ENCODE data around the gene METTL22. TPM values are rescaled to one million over a fixed set of nuclear protein-coding genes. Genes with fewer than 3 reads are reported as not detected.

Gene METTL22
- total RNA-seq = 10 to 100 TPM; 39.6 to 42.8 TPM
- 10 to 100 TPM; 41.7 to 49.7 TPM for polyA plus RNA-seq
- long read RNA-seq, donor 1, full-length matches to known transcripts = 32 of 69 reads
- long read RNA-seq, donor 1, partial matches to known transcripts = 5 of 69 reads
- long read RNA-seq, donor 1, other reads (novel, unspliced or antisense) = 32 of 69 reads
- long read RNA-seq, donor 2, full-length matches to known transcripts = 1 of 8 reads
- long read RNA-seq, donor 2, partial matches to known transcripts = 1 of 8 reads
- long read RNA-seq, donor 2, other reads (novel, unspliced or antisense) = 6 of 8 reads

GRCh38 chr16:8621572-8622314 lies at the start of gene METTL22:
TSS of gene METTL22 (plus strand) at chr16:8621698. CDS start at chr16:8625666, 3,968 bp downstream.
- peak; percentile 98 for ATAC-seq (ENCODE audit: low FRiP score)
- intact Hi-C loops (cut with DNase I) = loop anchor here (2.0 to 5.0 kb wide), 3 partner anchors 51 to 54 kb away; partner anchors contain the start of gene ABAT (in 2 of the 2)

GRCh38 chr16:8572063-8572918 lies 49.2 kb upstream of the METTL22 start:
- Histone ChIP-seq H3K4me3 (ENCODE audit: low read length in 2 of 2) (no peak overlapping the region), H3K4me1 (ENCODE audit: control insufficient read depth in 1 of 2, insufficient read depth in 2 of 2, low read length in 2 of 2) (no peaks in the 10 kb centered on the region), H3K27ac (ENCODE audit: low read depth in 1 of 2, low read length in 2 of 2) (no peak overlapping the region), H3K36me3 (ENCODE audit: control insufficient read depth in 1 of 2, insufficient read depth in 2 of 2, low read length in 1 of 2) (no peaks in the 10 kb centered on the region), H3K9me3 (ENCODE audit: control insufficient read depth, low read length) (no peaks in the 10 kb centered on the region), H3K27me3 (ENCODE audit: control insufficient read depth in 1 of 2, insufficient read depth in 2 of 2, low read length in 1 of 2) (no peaks in the 10 kb centered on the region)
- intact Hi-C loops (cut with DNase I) = no loop called here
- no peak for ATAC-seq (ENCODE audit: low FRiP score)
- DNase-seq = no peak
- WGBS, 2 donors = 82 to 85% methylated on average over 11 of the region's 11 CpGs

More at GRCh38 chr16:8621572-8622314, at the start of gene METTL22:
- no peaks in the 10 kb centered on the region for H3K9me3 ChIP-seq (ENCODE audit: control insufficient read depth, low read length)
- peak within 1 kb of the TSS; percentile 45 to 77 for H3K4me3 ChIP-seq (ENCODE audit: low read length in 2 of 2)
- H3K27me3 ChIP-seq (ENCODE audit: control insufficient read depth in 1 of 2, insufficient read depth in 2 of 2, low read length in 1 of 2) = no peaks in the 10 kb centered on the region
- H3K27ac ChIP-seq (ENCODE audit: low read depth in 1 of 2, low read length in 2 of 2) = peak within 1 kb of the TSS in 1 of 2 donors; percentile 41
- 0% methylated on average over 51 of the region's 51 CpGs for WGBS, 2 donors
- no peaks in the 10 kb centered on the region for H3K4me1 ChIP-seq (ENCODE audit: control insufficient read depth in 1 of 2, insufficient read depth in 2 of 2, low read length in 2 of 2)
- peaks cover 3 to 4% of the 10 kb centered on the region in 2 donors for H3K36me3 ChIP-seq (ENCODE audit: control insufficient read depth in 1 of 2, insufficient read depth in 2 of 2, low read length in 1 of 2)
- peak; percentile 94 to 98 for DNase-seq

GRCh38 chr16:8572919-8573724 lies 48.4 kb upstream of the METTL22 start:
- whole genome bisulfite sequencing, 2 donors = 32 to 35% methylated on average over 7 of the region's 7 CpGs
- no peak overlapping the region for H3K4me3 ChIP-seq (ENCODE audit: low read length in 2 of 2)
- H3K27ac ChIP-seq (ENCODE audit: low read depth in 1 of 2, low read length in 2 of 2) = no peak overlapping the region
- no peaks in the 10 kb centered on the region for H3K4me1 ChIP-seq (ENCODE audit: control insufficient read depth in 1 of 2, insufficient read depth in 2 of 2, low read length in 2 of 2)
- no peak for DNase-seq
- no peaks in the 10 kb centered on the region for H3K9me3 ChIP-seq (ENCODE audit: control insufficient read depth, low read length)
- no peaks in the 10 kb centered on the region for H3K27me3 ChIP-seq (ENCODE audit: control insufficient read depth in 1 of 2, insufficient read depth in 2 of 2, low read length in 1 of 2)
- H3K36me3 ChIP-seq (ENCODE audit: control insufficient read depth in 1 of 2, insufficient read depth in 2 of 2, low read length in 1 of 2) = no peaks in the 10 kb centered on the region
- intact Hi-C loops (cut with DNase I) = no loop called here
- no peak for ATAC-seq (ENCODE audit: low FRiP score)

GRCh38 chr16:8575399-8575798 lies 46.1 kb upstream of the METTL22 start:
- Histone ChIP-seq H3K4me3 (ENCODE audit: low read length in 2 of 2) (no peak overlapping the region), H3K27me3 (ENCODE audit: control insufficient read depth in 1 of 2, insufficient read depth in 2 of 2, low read length in 1 of 2) (no peaks in the 10 kb centered on the region), H3K4me1 (ENCODE audit: control insufficient read depth in 1 of 2, insufficient read depth in 2 of 2, low read length in 2 of 2) (no peaks in the 10 kb centered on the region), H3K9me3 (ENCODE audit: control insufficient read depth, low read length) (no peaks in the 10 kb centered on the region), H3K27ac (ENCODE audit: low read depth in 1 of 2, low read length in 2 of 2) (no peak overlapping the region), H3K36me3 (ENCODE audit: control insufficient read depth in 1 of 2, insufficient read depth in 2 of 2, low read length in 1 of 2) (no peaks in the 10 kb centered on the region)
- WGBS, 2 donors = 63 to 77% methylated on average over 2 of the region's 2 CpGs
- no peak for DNase-seq
- intact Hi-C loops (cut with DNase I) = no loop called here
- no peak for ATAC-seq (ENCODE audit: low FRiP score)

GRCh38 chr16:8576141-8577004 lies 45.1 kb upstream of the METTL22 start:
- H3K27me3 ChIP-seq (ENCODE audit: control insufficient read depth in 1 of 2, insufficient read depth in 2 of 2, low read length in 1 of 2) = no peaks in the 10 kb centered on the region
- no peaks in the 10 kb centered on the region for H3K36me3 ChIP-seq (ENCODE audit: control insufficient read depth in 1 of 2, insufficient read depth in 2 of 2, low read length in 1 of 2)
- H3K4me3 ChIP-seq (ENCODE audit: low read length in 2 of 2) = no peak overlapping the region
- ATAC-seq (ENCODE audit: low FRiP score) = no peak
- DNase-seq = no peak
- 79 to 82% methylated on average over 4 of the region's 4 CpGs for WGBS, 2 donors
- H3K9me3 ChIP-seq (ENCODE audit: control insufficient read depth, low read length) = no peaks in the 10 kb centered on the region
- intact Hi-C loops (cut with DNase I) = no loop called here
- H3K4me1 ChIP-seq (ENCODE audit: control insufficient read depth in 1 of 2, insufficient read depth in 2 of 2, low read length in 2 of 2) = no peaks in the 10 kb centered on the region
- H3K27ac ChIP-seq (ENCODE audit: low read depth in 1 of 2, low read length in 2 of 2) = no peak overlapping the region

GRCh38 chr16:8577678-8578304 lies 43.7 kb upstream of the METTL22 start:
- Histone ChIP-seq H3K27me3 (ENCODE audit: control insufficient read depth in 1 of 2, insufficient read depth in 2 of 2, low read length in 1 of 2) (no peaks in the 10 kb centered on the region), H3K4me3 (ENCODE audit: low read length in 2 of 2) (no peak overlapping the region), H3K36me3 (ENCODE audit: control insufficient read depth in 1 of 2, insufficient read depth in 2 of 2, low read length in 1 of 2) (no peaks in the 10 kb centered on the region), H3K27ac (ENCODE audit: low read depth in 1 of 2, low read length in 2 of 2) (no peak overlapping the region), H3K9me3 (ENCODE audit: control insufficient read depth, low read length) (no peaks in the 10 kb centered on the region), H3K4me1 (ENCODE audit: control insufficient read depth in 1 of 2, insufficient read depth in 2 of 2, low read length in 2 of 2) (no peaks in the 10 kb centered on the region)
- no peak for DNase-seq
- no peak for ATAC-seq (ENCODE audit: low FRiP score)
- WGBS, 2 donors = 69 to 72% methylated on average over 10 of the region's 10 CpGs
- intact Hi-C loops (cut with DNase I) = no loop called here

GRCh38 chr16:8579559-8579958 lies 41.9 kb upstream of the METTL22 start:
- no peaks in the 10 kb centered on the region for H3K27me3 ChIP-seq (ENCODE audit: control insufficient read depth in 1 of 2, insufficient read depth in 2 of 2, low read length in 1 of 2)
- no peak overlapping the region for H3K27ac ChIP-seq (ENCODE audit: low read depth in 1 of 2, low read length in 2 of 2)
- no peaks in the 10 kb centered on the region for H3K36me3 ChIP-seq (ENCODE audit: control insufficient read depth in 1 of 2, insufficient read depth in 2 of 2, low read length in 1 of 2)
- intact Hi-C loops (cut with DNase I) = no loop called here
- no peak overlapping the region for H3K4me3 ChIP-seq (ENCODE audit: low read length in 2 of 2)
- no peaks in the 10 kb centered on the region for H3K9me3 ChIP-seq (ENCODE audit: control insufficient read depth, low read length)
- ATAC-seq (ENCODE audit: low FRiP score) (no peak), DNase-seq (no peak)
- no peaks in the 10 kb centered on the region for H3K4me1 ChIP-seq (ENCODE audit: control insufficient read depth in 1 of 2, insufficient read depth in 2 of 2, low read length in 2 of 2)
- WGBS, 2 donors = 86 to 92% methylated on average over 9 of the region's 9 CpGs

Data from aorta (tissue), 5 donors.